Uterus (tissue), 4 donors: Measurements from ENCODE around the gene ADAMTS15. TPM values are rescaled to one million over a fixed set of nuclear protein-coding genes. Genes with fewer than 3 reads are reported as not detected.

ENCODE experiments used
- DNase-seq, 2 donors: peaks; one replicate each; pipeline ENCODE4 v3.0.0-alpha.2; 2019 to 2020
- H3K27ac ChIP-seq, 2 donors: fragments of 200-600 bp; sonication (generic); 1 replicate in 1 of 2; 2 replicates in 1 of 2; pipeline ENCODE4 v1.5.1; 2016 to 2018
- H3K27me3 ChIP-seq, 2 donors: fragments of 200-600 bp; sonication (generic); one replicate each; pipeline ENCODE4 v1.5.1; 2018 to 2019; ENCODE audit warnings: control low read depth in 1 of 2
- H3K36me3 ChIP-seq, 2 donors: fragments of 200-600 bp; sonication (generic); one replicate each; pipeline ENCODE4 v1.5.1; 2019; ENCODE audit warnings: control low read depth in 1 of 2
- H3K4me1 ChIP-seq, 2 donors: fragments of 200-600 bp; sonication (generic); one replicate each; pipeline ENCODE4 v1.5.1; 2018 to 2019; ENCODE audit warnings: control low read depth in 1 of 2
- H3K4me3 ChIP-seq, 2 donors: fragments of 200-600 bp; sonication (generic); 1 replicate in 1 of 2; 2 replicates in 1 of 2; pipeline ENCODE4 v1.5.1; 2018 to 2019; ENCODE audit warnings: mild to moderate bottlenecking in 1 of 2
- H3K9me3 ChIP-seq, 2 donors: fragments of 200-600 bp; sonication (generic); one replicate each; pipeline ENCODE4 v1.5.1; 2019; ENCODE audit warnings: control low read depth in 1 of 2
- POLR2A ChIP-seq, 2 donors: fragments of 450-650 bp; IDR thresholded peaks; one replicate each; pipeline ENCODE4 v1.6.1; 2016; ENCODE audit warnings: antibody characterized with exemption in 2 of 2, mild to moderate bottlenecking in 1 of 2, moderate library complexity in 1 of 2
- intact Hi-C: fragments of 100-400 bp; cut with DNase I; formaldehyde crosslinking; loops from one replicate; pipeline ENCODE4 v1.15.1; 2023; ENCODE audit warnings: low total_unique reads
- total RNA-seq, 4 donors: library from RNA; depleted of rRNA in 3 of 4; stranded (reverse); fragments of >200 nt in 3 of 4; gene quantifications; one replicate each; pipeline versions ENCODE4 v1.1.0 to v1.2.4, GENCODE V29; 2014 to 2023
- TF ChIP-seq, protein P1 (sequence below), 4 experiments: fragments of 200-600 bp in 2 of 4; fragments of 450-650 bp in 2 of 4; sonication (generic) in 2 of 4; IDR thresholded peaks; one replicate each; pipeline ENCODE4 v1.5.1; 2016 to 2019; ENCODE audit warnings: antibody characterized with exemption in 4 of 4, mild to moderate bottlenecking in 2 of 4, moderate library complexity in 1 of 4
- donor health status: DM: yes; HTN: yes; CAD: no.

ADAMTS15 gene
- total RNA-seq, 4 donors from 2014 or later = 2.0 to 16.6 (median 6.1) TPM

DNA sequence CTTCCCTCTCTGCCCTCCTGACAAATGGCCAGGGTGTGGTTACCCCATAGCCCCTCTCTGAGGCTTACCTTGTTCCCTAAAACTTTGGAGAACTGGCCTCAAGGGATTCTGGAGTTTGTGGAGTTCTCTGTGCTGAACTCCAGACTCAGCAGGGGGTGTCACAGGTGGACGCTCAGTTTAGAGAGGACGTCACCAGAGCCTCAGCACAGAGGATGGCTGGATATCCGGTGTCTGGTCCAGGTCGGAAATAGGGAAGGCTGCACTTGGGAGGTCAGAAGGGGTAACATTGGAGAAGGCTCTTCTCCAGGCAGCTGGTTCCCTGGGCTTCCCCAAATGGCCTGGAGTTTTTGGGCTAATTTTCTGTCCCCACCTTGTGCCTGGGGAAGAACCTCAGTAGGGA, 64.2 kb downstream of the ADAMTS15 start:
- Histone ChIP-seq H3K27me3 (no peaks in the 10 kb centered on the region), H3K36me3 (no peaks in the 10 kb centered on the region), H3K4me3 (no peak overlapping the region), H3K9me3 (no peaks in the 10 kb centered on the region), H3K4me1 (peaks cover 0 to 7% of the 10 kb centered on the region in 2 donors), H3K27ac (no peak overlapping the region)
- intact Hi-C loops = no loop called here
- TF ChIP-seq, protein P1, sequence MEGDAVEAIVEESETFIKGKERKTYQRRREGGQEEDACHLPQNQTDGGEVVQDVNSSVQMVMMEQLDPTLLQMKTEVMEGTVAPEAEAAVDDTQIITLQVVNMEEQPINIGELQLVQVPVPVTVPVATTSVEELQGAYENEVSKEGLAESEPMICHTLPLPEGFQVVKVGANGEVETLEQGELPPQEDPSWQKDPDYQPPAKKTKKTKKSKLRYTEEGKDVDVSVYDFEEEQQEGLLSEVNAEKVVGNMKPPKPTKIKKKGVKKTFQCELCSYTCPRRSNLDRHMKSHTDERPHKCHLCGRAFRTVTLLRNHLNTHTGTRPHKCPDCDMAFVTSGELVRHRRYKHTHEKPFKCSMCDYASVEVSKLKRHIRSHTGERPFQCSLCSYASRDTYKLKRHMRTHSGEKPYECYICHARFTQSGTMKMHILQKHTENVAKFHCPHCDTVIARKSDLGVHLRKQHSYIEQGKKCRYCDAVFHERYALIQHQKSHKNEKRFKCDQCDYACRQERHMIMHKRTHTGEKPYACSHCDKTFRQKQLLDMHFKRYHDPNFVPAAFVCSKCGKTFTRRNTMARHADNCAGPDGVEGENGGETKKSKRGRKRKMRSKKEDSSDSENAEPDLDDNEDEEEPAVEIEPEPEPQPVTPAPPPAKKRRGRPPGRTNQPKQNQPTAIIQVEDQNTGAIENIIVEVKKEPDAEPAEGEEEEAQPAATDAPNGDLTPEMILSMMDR (IDR thresholded peaks at IDR 0.05) = no peak
- no peak for TF ChIP-seq POLR2A (IDR thresholded peaks at IDR 0.05)
- DNase-seq = no peak

DNA sequence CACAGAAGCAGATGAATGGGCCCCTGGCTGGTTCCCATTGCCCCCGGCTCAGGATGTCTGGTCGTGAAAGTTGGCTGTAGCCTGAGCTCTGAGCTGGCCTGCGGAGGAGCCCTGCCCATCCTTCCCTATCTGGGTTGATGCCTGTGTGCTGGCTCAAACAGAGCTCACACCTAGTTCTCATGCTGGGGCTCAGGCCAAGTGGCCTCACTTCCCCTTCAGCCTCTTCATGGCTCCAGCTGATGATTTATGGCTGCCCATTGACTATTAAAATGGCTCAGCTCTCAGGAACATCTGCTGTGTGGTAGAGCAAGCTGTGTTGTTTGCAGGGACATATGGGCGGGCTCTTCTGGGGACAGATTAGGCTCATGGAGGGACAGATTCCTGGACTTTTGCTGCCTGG, 64.7 kb downstream of the ADAMTS15 start:
- H3K36me3 ChIP-seq = no peaks in the 10 kb centered on the region
- H3K4me1 ChIP-seq = peaks cover 0 to 7% of the 10 kb centered on the region in 2 donors
- no peak overlapping the region for H3K27ac ChIP-seq
- no peaks in the 10 kb centered on the region for H3K27me3 ChIP-seq
- intact Hi-C loops = no loop called here
- no peak for TF ChIP-seq POLR2A (IDR thresholded peaks at IDR 0.05)
- TF ChIP-seq, protein P1 (IDR thresholded peaks at IDR 0.05) = no peak
- no peaks in the 10 kb centered on the region for H3K9me3 ChIP-seq
- no peak overlapping the region for H3K4me3 ChIP-seq
- peak in 1 of 2 donors; percentile 42 for DNase-seq

DNA sequence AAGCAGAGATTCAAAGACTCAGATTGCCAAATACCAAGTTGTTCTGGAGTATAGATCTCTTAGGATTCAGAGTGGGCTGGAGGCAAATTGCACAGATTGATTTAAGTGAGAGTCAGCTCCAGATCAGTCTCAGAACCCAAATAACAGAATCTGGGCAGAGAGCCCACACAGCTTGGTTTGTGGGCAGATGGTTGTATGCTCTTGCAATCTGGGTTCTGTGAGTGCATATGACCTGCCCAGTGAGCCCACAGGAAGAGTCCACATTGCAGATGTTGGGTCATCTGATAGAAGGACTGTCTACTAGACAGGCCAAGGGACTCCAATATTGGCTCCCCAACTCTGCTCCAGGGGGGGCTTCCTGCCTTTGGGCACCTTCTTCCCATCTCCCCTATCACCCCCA, 65.9 kb downstream of the ADAMTS15 start:
- no peak overlapping the region for H3K4me3 ChIP-seq
- no peaks in the 10 kb centered on the region for H3K9me3 ChIP-seq
- TF ChIP-seq, protein P1 (IDR thresholded peaks at IDR 0.05) = no peak
- no peak for TF ChIP-seq POLR2A (IDR thresholded peaks at IDR 0.05)
- no peaks in the 10 kb centered on the region for H3K36me3 ChIP-seq
- H3K27ac ChIP-seq = no peak overlapping the region
- H3K27me3 ChIP-seq = no peaks in the 10 kb centered on the region
- peaks cover 0 to 7% of the 10 kb centered on the region in 2 donors for H3K4me1 ChIP-seq
- intact Hi-C loops = no loop called here
- DNase-seq = no peak

DNA sequence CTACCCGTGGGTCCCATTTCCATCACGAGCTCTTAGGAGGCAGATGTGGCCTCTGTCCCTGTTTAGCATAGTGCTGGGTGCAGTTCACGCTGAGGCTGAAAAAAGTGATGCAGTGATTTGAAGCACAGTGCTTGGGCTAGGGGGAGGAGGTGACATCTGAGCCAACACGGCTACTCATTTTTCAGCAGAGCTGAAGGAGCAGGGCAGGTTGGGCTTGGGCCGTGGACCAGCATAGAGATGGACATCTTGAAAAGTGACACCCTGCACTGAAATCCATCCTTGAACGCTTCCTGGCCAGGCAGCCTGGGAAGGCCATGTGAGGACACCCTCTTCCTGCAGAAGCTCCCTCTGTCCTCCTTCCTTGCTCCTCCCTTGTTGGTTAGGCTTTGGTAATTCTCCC, 66.4 kb downstream of the ADAMTS15 start:
- H3K4me1 ChIP-seq = peaks cover 0 to 4% of the 10 kb centered on the region in 2 donors
- no peaks in the 10 kb centered on the region for H3K9me3 ChIP-seq
- no peaks in the 10 kb centered on the region for H3K36me3 ChIP-seq
- no peaks in the 10 kb centered on the region for H3K27me3 ChIP-seq
- no peak for DNase-seq
- H3K27ac ChIP-seq = no peak overlapping the region
- no peak overlapping the region for H3K4me3 ChIP-seq
- intact Hi-C loops = no loop called here
- no peak for TF ChIP-seq POLR2A (IDR thresholded peaks at IDR 0.05)
- TF ChIP-seq, protein P1 (IDR thresholded peaks at IDR 0.05) = no peak

DNA sequence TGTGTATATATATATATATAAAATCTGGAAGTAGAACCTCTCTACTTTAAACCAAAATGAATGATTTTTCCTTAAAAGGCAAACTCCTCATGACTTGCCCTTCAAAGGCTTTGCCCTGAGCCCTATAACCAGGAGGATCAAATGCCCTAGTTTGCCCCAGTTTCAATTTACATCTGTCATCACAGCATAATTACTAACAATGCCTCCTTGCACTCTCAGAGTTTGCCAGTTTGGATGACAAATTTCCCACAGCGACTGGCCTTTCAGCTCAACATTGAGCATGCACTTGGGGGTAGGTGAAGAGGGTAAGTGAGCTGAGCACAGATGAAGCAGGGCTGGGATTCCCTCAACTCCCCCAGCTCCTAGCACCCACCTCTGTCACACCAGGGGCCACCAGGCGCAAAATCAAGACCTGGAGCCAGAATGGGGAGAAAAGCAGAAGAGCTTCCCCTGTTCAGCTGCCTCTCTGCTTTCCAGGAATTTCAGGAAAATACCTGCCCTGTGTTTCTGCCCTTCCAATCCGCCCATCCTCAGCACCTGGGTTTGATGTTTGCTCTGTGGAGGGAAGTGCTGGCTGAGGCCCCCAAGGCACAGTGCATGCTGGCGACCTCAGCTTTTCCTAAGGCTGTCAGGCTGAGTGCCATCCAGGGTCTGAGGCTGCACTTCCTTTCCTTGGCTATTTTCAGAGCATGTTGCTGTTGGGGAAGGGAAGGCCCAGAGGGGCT, 67.5 kb downstream of the ADAMTS15 start:
- no peak overlapping the region for H3K27ac ChIP-seq
- no peak for TF ChIP-seq POLR2A (IDR thresholded peaks at IDR 0.05)
- intact Hi-C loops = no loop called here
- no peaks in the 10 kb centered on the region for H3K36me3 ChIP-seq
- H3K4me1 ChIP-seq = no peaks in the 10 kb centered on the region
- DNase-seq = no peak
- H3K27me3 ChIP-seq = no peaks in the 10 kb centered on the region
- no peak overlapping the region for H3K4me3 ChIP-seq
- no peaks in the 10 kb centered on the region for H3K9me3 ChIP-seq
